LNCAP (cell line): ENCODE measurements around the gene EXOC6B.

Source experiments
- CTCF ChIP-seq: fragments of 450-650 bp; IDR thresholded peaks from 2 replicates; pipeline ENCODE4 v1.5.1; 2017; ENCODE audit warnings: mild to moderate bottlenecking

The EXOC6B gene

GRCh38 chr2:72827966-72828646 is 2.3 kb upstream of the EXOC6B start:
- no peak for TF ChIP-seq CTCF

- no peak for TF ChIP-seq CTCF
Measured at GRCh38 chr2:72827487-72827886, 1.7 kb upstream of the EXOC6B start.

- TF ChIP-seq CTCF, result no peak
Measured at GRCh38 chr2:72826156-72826477, 284 bp upstream of the EXOC6B start.

- TF ChIP-seq CTCF, result no peak
Measured at GRCh38 chr2:72824224-72824842, 1.5 kb downstream of the EXOC6B start.

- no peak for TF ChIP-seq CTCF
Measured at GRCh38 chr2:72822794-72823193, 3.0 kb downstream of the EXOC6B start.

- TF ChIP-seq CTCF, result no peak
Measured at GRCh38 chr2:72821983-72822382, 3.9 kb downstream of the EXOC6B start.

GRCh38 chr2:72821118-72821517 is 4.7 kb downstream of the EXOC6B start:
- no peak for TF ChIP-seq CTCF

GRCh38 chr2:72819501-72819900 is 6.3 kb downstream of the EXOC6B start:
- TF ChIP-seq CTCF, result no peak
